Smooth muscle cell (in vitro differentiated cells): ENCODE results near the gene DVL3. TPM values are rescaled to one million over a fixed set of nuclear protein-coding genes. Genes with fewer than 3 reads are reported as not detected.

Source experiments
- DNase-seq: peaks from one replicate; lab custom pipeline; 2025; ENCODE audit not compliant: unreplicated experiment; lab: John Stamatoyannopoulos, UW
- H2AFZ ChIP-seq: fragments of 200-600 bp; sonication (generic); 2 replicates; pipeline ENCODE4 v1.6.0; 2016; ENCODE audit warnings: antibody characterized with exemption, low read depth, mild to moderate bottlenecking
- H3F3A ChIP-seq: fragments of 200-600 bp; sonication (generic); 2 replicates; pipeline ENCODE4 v1.6.0; 2017; ENCODE audit warnings: antibody characterized with exemption, low read depth
- H3K27ac ChIP-seq: fragments of 200-600 bp; sonication (generic); 2 replicates; pipeline ENCODE4 v1.5.1; 2016; ENCODE audit warnings: low read depth, mild to moderate bottlenecking
- H3K27me3 ChIP-seq: fragments of 200-600 bp; sonication (generic); 2 replicates; pipeline ENCODE4 v1.6.1; 2016; ENCODE audit warnings: low read depth, mild to moderate bottlenecking
- H3K36me3 ChIP-seq: fragments of 200-600 bp; sonication (generic); 2 replicates; pipeline ENCODE4 v1.5.1; 2016; ENCODE audit warnings: low read depth
- H3K4me1 ChIP-seq: fragments of 200-600 bp; sonication (generic); 2 replicates; pipeline ENCODE4 v1.5.1; 2016; ENCODE audit warnings: low read depth
- H3K4me2 ChIP-seq: fragments of 200-600 bp; sonication (generic); 2 replicates; pipeline ENCODE4 v1.6.0; 2016; ENCODE audit warnings: mild to moderate bottlenecking
- H3K4me3 ChIP-seq: fragments of 200-600 bp; sonication (generic); 2 replicates; pipeline ENCODE4 v1.5.1; 2016; ENCODE audit warnings: mild to moderate bottlenecking
- H3K79me2 ChIP-seq: fragments of 200-600 bp; sonication (generic); 2 replicates; pipeline ENCODE4 v1.6.0; 2016; ENCODE audit warnings: low read depth, mild to moderate bottlenecking
- H3K9ac ChIP-seq: fragments of 200-600 bp; sonication (generic); 2 replicates; pipeline ENCODE4 v1.6.0; 2016; ENCODE audit warnings: low read depth
- H3K9me3 ChIP-seq: fragments of 200-600 bp; sonication (generic); replicated peaks from 2 replicates; pipeline ENCODE4 v1.5.1; 2016; ENCODE audit warnings: low read depth
- H4K20me1 ChIP-seq: fragments of 200-600 bp; sonication (generic); 2 replicates; pipeline ENCODE4 v1.6.0; 2016; ENCODE audit warnings: low read depth
- CTCF ChIP-seq: fragments of 200-600 bp; sonication (generic); IDR thresholded peaks from 2 replicates; pipeline ENCODE4 v1.5.1; 2017; ENCODE audit warnings: borderline replicate concordance, mild to moderate bottlenecking, antibody characterized with exemption; ENCODE audit not compliant: insufficient read depth, poor library complexity, severe bottlenecking
- WGBS: methylation state at CpG from one replicate; pipeline ENCODE4 v1.1.7; 2016; ENCODE audit warnings: low lambda C conversion rate; 5-methylcytosine and 5-hydroxymethylcytosine counted together
- polyA plus RNA-seq: library from polyadenylated mRNA; unstranded; fragments of >200 nt; fragmentation: Nextera tagmentation; extraction: Ambion mirVana; gene quantifications from 2 replicates; pipeline ENCODE4 v1.2.1, GENCODE V29; 2016
- total RNA-seq: library from RNA; depleted of rRNA; stranded (reverse); fragments of >200 nt; gene quantifications from 2 replicates; pipeline ENCODE4 v1.2.3, GENCODE V29; 2014

The DVL3 gene
- total and polyA plus RNA-seq, 2 experiments from 2014 or later, result 42.5 to 87.7 TPM

- no peak overlapping the region for H2AFZ ChIP-seq
- H3F3A ChIP-seq, result no peaks in the 10 kb centered on the region
- WGBS, result over 99% methylated on average over 9 of the region's 9 CpGs
- no peak overlapping the region for H3K4me2 ChIP-seq
- no peak overlapping the region for H3K4me3 ChIP-seq
- H4K20me1 ChIP-seq, result peaks cover 18% of the 10 kb centered on the region
- DNase-seq, result no peak
- H3K4me1 ChIP-seq, result no peaks in the 10 kb centered on the region
- H3K27ac ChIP-seq, result no peak overlapping the region
- no peaks in the 10 kb centered on the region for H3K27me3 ChIP-seq
- H3K9ac ChIP-seq, result no peak overlapping the region
- H3K79me2 ChIP-seq, result peaks cover 14% of the 10 kb centered on the region
- no peak for TF ChIP-seq CTCF
- no peaks in the 10 kb centered on the region for H3K36me3 ChIP-seq
- no peaks in the 10 kb centered on the region for H3K9me3 ChIP-seq
These were observed 38.9 kb downstream of the DVL3 start for GRCh38 chr3:184193991-184194539.

- Histone ChIP-seq H3K9ac (no peak overlapping the region), H3K27ac (no peak overlapping the region), H3K4me3 (no peak overlapping the region), H3K79me2 (no peaks in the 10 kb centered on the region), H3F3A (no peaks in the 10 kb centered on the region), H3K27me3 (no peaks in the 10 kb centered on the region), H3K4me1 (no peaks in the 10 kb centered on the region), H3K9me3 (no peaks in the 10 kb centered on the region), H2AFZ (no peak overlapping the region), H3K4me2 (no peak overlapping the region), H4K20me1 (no peaks in the 10 kb centered on the region), H3K36me3 (no peaks in the 10 kb centered on the region)
- no peak for TF ChIP-seq CTCF
- no peak for DNase-seq
- 95% methylated on average over 6 of the region's 6 CpGs for WGBS
These were observed 41.4 kb downstream of the DVL3 start for GRCh38 chr3:184196536-184196935.

GRCh38 chr3:184198509-184198908, 43.3 kb downstream of the DVL3 start:
- no peak for TF ChIP-seq CTCF
- WGBS, result 88% methylated on average over 9 of the region's 9 CpGs
- H3K36me3 ChIP-seq, result no peaks in the 10 kb centered on the region
- no peaks in the 10 kb centered on the region for H3K27me3 ChIP-seq
- no peaks in the 10 kb centered on the region for H3K79me2 ChIP-seq
- DNase-seq, result no peak
- H3F3A ChIP-seq, result no peaks in the 10 kb centered on the region
- H3K9ac ChIP-seq, result no peak overlapping the region
- H4K20me1 ChIP-seq, result no peaks in the 10 kb centered on the region
- no peak overlapping the region for H3K4me2 ChIP-seq
- H3K4me3 ChIP-seq, result no peak overlapping the region
- H2AFZ ChIP-seq, result no peak overlapping the region
- H3K27ac ChIP-seq, result no peak overlapping the region
- no peaks in the 10 kb centered on the region for H3K9me3 ChIP-seq
- no peaks in the 10 kb centered on the region for H3K4me1 ChIP-seq

GRCh38 chr3:184200825-184201224, 45.6 kb downstream of the DVL3 start:
- Histone ChIP-seq H3K27ac (no peak overlapping the region), H2AFZ (no peak overlapping the region), H3K79me2 (no peaks in the 10 kb centered on the region), H3K4me2 (no peak overlapping the region), H3F3A (no peaks in the 10 kb centered on the region), H3K4me3 (no peak overlapping the region), H3K27me3 (peaks cover under 1% of the 10 kb centered on the region), H4K20me1 (no peaks in the 10 kb centered on the region), H3K9me3 (no peaks in the 10 kb centered on the region), H3K9ac (no peak overlapping the region), H3K4me1 (no peaks in the 10 kb centered on the region), H3K36me3 (no peaks in the 10 kb centered on the region)
- no peak for DNase-seq
- TF ChIP-seq CTCF, result no peak
